GM21825 (cell line): ENCODE measurements around the gene CDH23.

ENCODE experiments used
- ATAC-seq: cut with Tn5 transposase; IDR thresholded peaks from one replicate; pipeline ENCODE4 v1.9.1; 2021; ENCODE audit warnings: mild to moderate bottlenecking, moderate library complexity; ENCODE audit not compliant: unreplicated experiment

The CDH23 gene

DNA sequence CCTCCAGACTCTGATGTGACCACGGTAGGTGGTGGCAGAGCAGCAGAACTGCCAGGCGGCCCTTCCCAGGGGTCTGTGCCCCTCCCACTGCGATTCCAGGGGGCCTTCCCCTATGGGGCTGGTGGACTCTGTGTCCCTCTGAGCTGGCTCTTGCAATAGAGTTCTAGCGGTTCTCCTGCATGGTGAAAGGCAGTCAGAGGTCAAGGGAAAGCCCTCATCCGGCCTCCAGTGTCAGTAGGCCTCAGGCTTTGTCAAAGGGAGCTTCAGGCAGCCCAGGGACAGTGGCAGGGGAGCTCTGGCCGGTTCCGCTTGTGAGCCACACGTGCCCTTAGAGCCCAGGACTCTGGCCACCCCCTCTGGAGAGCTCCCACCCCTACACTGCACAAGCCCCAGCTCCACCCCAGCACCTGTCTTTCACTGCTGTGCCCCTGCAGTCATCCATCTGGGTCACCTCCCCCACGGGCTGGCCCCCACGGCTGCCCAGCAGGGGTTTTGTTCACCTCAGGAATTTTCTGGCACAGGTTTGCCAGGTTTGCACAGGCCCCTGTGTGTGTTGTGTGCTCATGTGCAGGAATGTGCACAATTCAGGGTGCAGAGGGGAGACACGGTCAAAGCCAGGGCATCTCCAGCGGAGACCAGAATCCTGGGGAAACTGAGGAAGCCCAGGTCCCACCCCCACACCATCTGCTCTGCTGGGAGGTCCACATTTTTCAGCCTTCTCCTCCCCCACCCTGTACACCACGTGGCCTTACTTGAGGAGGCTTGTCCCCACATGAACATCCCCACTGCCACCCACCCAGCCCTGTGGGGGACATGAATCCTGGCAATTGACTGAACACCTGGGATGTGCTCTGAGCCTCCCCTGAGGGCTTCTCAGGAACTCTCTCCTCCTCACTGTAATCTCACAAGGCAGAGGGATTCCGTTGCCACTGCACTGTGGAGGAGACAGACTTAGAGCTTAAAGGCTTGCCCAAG is 299.1 kb downstream of the CDH23 start:
- no peak for ATAC-seq

DNA sequence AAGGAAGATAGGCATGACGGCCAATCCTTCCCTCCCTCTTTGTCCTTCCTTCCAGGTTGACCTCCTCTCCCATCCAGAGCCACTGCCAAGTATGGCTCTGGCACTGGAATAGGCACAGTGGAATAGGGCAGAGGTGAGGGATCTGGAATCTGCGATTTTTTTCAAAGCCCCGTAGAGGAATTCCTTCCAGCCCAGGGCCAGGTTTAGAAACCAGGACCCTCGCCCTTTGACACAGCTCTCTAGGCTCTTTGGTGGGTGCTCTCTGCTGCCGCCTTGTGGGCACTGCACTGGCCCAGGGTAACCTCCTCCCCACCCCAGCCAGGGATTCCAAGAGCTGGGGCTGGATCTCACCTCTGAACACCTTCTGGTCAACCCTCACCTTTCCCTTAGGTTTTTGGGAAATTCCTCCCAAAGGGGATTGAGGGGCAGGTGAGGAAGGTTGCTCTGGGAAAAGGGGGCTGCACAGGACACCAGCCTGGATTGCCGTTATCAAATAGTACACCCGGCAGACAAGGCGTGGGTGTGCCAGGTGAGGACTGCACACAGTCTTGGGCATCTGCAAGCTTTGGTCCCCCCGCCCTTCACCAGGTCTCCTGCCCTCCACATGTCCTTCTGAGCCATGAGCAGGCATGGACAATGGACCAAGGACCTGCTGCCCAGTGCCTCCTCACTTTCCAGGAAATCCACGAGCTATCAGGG is 300.1 kb downstream of the CDH23 start:
- ATAC-seq, result no peak

DNA sequence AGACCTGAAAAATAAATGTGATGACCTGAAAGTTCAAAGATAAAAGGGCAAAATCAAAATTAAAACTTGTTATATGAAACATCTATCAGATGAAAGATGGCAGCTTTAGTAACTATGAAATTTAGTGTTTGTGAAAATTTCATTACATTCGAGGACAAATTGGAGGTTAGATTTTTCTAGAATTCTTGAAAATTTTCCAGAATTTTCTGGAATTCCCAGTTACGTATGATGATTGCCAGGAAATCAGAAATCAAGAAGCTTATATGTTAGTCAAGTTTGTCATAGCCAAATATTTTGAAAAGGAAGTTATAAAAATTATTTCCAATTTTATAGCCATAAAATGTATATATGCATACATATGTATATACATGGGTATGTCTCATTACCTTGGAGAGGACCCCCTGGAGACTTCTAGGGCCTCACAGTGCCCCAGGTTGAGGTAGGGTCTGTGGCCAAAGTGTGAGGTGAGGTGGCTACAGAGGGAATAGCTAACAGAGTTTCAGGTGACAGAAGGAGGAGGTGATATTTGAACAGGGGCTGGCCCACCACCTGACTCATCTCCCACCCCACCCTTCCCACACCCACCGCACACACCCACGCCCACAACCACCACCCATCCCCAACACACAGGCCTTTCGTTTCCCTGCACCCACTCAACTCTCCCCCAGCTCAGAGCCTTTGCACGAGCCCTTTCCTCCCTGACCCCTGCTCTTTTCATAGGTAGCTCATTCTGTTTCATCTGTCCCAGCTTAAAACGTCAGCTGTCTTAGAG is 301.4 kb downstream of the CDH23 start:
- ATAC-seq, result no peak

DNA sequence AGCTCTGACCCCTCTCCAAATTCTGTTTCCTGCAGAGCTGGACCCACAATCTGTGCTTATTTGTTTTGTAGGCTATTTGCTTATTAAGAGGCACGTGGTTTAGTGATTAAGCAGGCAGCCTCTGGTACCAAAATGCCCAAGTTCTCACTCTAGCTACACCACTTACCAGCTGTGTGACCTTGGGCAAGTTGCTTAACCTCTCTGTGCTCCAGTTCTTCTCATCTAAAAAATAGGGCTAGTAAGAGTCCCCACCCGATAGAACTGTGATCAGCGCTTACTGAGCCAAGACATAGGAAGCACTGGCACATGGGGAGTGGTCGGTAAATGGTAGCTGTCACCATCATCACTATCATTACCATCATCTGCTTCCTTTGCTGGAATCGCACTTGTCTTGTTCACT is 302.0 kb downstream of the CDH23 start:
- ATAC-seq, result no peak

DNA sequence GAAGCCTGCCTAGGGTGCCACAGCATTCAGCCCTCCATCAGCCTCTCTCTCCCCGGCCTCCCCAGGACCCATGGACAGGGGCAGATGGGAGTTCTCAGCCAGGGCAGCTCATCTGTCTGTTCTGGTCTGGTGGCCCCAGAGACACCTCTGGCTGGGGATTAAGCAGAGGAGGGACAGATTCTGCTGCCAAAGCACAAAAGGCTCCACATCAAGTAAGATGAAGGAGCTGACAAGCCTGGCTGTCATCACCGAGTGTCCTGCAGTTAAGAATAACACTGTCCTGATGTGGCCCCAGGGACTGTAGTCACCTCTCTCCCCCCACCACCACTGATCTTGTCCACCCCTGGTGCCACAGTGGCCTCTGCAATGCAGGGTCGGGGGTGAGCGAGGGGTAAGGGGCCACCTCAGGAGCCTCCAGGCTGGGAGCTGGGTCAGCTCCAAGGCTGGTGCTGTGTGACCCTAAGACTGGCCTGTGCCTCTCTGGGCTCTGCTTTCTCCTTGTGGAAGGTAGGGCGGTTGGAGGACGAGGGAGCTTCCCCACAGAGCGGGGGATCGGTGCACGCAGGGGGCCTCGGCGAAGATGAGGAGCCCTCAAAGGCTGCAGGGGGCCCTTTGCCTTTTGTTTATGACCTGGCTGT is 304.1 kb downstream of the CDH23 start:
- no peak for ATAC-seq

DNA sequence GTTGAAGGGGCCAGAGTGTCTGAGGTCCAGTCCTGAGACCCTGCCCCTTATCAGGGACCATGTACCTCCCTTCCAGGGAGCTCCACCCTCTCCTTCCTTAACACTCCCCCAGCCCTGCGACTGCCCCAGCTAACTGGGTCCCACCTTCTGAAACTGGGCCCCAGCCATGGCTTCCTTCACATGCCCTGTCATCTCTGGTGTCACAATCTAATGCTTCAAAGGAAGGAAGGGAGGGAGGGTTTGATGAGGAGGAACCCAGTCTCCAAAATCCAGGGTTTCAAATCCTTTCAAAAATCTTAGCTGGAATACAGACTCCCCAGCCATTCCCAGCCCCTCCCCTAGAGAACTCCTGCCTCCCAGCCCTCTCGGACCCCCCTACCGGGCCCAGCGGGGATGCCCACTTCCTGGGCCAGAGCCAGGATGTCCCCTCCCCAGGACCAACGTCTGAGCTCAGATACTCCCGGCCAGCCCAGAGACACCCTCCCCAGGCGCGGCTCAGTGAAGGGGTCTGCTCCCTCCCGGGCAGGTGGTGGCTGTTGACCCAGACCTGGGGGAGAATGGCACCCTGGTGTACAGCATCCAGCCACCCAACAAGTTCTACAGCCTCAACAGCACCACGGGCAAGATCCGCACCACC is 304.9 kb downstream of the CDH23 start:
- no peak for ATAC-seq

DNA sequence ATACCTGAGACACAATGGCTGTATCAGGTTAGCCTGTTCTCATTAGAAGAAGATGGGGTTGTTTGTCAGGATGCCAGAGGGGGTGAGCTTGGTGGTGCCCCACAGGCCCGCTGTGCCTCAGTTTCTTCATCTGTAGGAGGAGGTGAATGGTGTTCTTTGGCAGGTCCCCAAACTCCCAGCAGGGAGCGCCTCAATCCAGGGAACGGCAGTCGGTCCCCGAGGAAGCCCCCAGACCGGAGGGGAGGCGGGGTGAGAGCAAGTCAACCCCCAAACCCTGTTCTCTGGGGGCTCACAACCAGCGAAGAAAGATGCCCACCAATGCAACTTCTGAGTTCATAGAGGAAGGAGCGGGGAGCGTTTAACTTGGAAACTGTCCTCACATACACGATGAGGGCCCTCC is 306.9 kb downstream of the CDH23 start:
- no peak for ATAC-seq

DNA sequence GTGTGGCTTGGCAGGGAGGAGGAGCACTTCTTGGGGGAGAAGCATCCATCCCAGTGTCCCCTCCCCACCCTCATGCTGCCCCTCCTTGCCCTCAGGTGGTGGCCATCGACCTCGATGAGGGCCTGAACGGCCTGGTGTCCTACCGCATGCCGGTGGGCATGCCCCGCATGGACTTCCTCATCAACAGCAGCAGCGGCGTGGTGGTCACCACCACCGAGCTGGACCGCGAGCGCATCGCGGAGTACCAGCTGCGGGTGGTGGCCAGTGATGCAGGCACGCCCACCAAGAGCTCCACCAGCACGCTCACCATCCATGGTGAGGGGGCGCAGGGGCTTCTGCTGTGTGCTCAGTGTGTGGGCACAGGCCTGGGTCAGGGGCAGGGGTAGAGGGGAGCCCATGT is 308.1 kb downstream of the CDH23 start:
- no peak for ATAC-seq

DNA sequence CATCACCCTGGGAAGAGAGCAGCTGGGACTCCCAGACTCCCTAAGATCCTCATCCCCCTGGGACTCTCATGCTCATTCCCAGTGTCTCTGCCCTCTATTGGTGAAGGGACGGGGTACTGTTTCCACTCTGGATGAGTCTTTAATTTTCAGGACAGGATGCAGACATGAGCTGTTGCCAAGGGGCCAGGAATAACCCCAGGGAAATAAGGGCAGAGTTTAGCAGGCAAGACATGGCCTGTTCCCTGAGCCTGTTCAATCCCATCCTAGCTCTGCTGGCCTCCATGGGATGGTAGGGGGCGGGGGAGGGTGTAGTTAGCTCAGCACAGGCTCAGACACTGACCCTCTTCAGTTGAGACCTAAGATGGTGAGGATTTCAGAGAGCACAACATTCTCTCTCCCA is 308.9 kb downstream of the CDH23 start:
- no peak for ATAC-seq

DNA sequence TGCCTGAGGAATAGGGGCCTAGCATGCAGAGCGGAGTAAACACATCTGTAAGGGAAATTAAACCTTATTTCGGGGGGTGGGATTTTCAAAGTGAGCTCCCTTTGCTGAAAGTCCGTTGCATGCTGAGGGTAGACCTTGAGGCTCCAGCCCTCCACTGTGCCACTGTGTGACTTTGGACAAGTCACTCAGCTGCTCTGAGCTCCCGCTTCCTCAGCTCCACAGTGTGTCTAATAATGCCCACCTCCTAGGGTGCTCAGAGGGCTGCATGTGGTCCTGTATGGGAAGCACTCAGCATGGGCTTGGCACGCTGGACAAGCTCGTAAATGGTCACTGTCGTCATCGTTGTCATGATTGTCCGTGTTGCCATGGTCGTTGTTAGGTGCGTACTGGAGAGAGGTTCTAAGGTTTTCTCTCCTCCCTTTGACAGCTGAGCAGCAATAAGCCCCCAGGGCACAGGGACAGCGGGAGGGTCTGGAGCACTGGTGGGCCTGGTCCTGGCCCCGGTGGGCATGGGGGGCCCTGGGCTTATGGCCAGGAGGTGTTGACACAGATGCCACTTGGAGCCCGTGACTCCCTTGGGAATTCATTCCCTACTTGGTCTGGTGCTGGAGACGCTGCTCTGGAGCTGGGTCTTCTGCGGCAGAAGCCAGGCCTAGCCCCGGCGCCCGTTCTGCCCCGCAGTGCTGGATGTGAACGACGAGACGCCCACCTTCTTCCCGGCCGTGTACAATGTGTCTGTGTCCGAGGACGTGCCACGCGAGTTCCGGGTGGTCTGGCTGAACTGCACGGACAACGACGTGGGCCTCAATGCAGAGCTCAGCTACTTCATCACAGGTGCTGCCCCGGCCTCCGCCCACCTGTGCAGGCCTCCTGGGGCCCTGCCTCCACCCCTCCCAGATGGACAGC is 309.7 kb downstream of the CDH23 start:
- ATAC-seq, result no peak

DNA sequence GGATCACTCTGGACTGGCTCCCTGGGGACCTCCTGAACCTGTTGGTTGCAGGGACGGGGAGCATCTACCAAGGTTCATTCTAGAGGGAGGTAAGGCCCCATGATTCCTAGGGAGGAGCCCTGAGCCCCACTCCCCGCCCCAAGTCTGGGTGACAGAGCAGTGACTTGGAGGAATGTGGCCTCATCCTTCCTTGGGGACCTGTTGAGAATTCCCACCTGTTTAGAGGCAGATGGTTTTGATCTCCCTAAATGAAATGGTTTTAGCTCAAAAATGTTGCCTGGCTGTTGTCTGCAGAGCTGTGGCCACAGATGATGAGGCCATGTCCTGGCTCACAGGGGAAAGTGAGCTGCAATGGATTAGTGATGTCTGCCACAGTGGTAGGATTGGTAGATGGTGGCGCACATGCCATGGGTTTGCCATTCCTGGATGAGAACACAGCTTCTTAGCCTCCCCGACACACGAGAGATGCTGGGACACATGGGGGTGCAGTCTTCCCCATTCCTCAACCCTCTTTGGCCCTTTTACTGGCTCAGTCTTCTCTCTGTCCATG is 310.6 kb downstream of the CDH23 start:
- ATAC-seq, result no peak

DNA sequence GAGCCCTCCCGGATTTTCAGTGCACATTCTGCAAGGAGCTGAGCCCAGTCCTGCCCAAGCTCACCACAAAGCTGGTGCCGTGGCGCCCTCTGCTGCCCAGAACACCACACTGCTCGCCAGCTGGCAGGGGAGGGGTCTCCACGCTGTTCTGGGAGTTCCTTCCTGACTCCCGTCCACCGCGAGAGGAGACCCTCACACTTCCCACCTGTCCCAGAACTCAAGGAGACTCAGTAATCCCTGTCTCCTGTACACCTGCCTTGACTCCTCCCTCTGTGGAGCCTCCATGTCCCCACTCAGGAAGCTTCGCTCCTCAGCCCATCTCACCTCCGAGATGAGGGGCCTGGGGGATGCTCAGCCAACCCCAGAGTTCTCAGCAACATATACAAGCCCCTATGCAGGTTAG is 311.6 kb downstream of the CDH23 start:
- ATAC-seq, result no peak

DNA sequence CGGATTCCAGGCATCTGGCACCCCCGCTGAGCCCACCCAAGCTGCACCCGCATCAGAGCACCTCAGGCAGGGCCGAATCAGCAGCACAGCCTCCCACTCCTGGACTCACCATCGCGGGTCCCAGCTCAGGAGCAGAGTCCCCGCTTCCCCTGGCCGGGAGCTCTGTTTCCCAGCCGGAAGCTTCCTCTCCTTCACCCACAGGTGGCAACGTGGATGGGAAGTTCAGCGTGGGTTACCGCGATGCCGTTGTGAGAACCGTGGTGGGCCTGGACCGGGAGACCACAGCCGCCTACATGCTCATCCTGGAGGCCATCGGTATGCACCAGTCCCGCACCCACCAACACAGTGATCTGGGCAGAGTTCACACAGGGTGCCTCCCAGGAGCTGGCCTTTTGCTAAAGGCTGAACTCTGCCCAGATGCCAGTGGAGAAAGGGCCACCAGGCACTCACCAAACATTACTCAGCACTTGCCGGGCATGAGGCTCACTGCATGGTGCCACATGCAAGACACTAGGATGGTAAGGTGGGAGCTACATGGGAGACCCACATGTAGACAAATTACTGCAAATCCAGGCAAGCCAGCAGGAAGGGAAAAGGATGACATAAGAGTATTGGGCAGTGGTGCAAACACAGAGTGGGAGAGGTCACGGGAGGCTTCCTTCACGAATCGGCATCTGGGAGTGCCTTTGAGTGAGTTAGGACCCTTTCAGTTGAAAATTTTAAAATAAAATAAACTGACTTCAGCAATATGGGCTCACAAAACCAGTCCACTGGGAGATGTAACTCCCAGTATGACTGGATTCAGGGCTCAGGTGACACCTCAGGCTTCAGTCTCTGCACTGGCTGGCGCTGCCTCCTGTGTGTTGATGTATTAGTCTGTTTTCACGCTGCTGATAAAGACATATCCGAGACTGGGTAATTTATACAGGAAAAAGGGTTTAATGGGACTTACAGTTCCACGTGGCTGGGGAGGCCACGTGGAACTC is 312.5 kb downstream of the CDH23 start:
- ATAC-seq, result no peak

DNA sequence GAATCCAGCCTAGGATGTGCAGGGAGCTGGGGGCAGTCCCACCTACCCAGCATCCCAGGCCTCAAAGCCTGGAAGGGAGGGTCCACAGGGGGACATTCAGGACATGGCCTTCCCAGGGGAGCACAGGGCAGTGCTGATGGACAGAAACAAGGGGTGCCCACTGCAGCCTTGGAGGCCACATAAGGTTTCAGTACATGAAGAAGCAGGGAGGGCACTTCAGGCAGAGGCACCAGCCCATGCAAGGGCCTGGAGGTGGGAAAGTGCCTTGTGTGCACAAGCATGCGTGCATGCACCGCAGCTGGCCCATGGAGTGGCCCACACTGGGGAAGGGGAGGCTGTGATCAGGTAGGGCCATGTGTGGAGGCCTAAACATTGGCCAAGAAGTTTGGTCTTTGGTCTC is 313.8 kb downstream of the CDH23 start:
- no peak for ATAC-seq

DNA sequence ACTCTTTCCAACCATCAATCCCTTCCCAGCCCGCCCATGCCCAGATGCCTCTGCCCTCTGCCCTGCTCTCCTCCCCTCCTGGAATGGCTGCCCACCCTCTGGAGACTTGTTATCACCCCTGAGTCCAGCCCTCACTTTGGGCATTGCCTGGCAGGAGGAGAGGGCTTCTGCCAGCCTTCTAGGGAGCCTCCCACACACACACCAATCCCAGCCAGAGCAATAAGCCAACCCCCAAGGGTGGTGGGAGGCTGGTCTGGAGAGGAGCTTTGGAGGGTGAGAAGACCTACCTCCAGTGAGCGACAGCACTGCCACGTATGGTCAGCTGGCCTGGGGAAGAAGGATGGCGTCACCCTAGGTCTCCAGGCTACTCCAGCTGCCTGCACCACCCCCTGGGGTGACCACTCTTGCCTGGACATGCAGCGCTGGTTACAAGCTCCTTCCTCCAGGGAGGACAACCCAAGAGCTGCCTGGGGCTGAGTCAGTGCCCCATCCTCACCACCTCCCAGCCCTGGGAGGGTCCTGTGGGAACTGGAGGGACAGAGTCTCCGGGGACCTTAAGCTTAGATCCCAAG is 314.4 kb downstream of the CDH23 start:
- no peak for ATAC-seq

DNA sequence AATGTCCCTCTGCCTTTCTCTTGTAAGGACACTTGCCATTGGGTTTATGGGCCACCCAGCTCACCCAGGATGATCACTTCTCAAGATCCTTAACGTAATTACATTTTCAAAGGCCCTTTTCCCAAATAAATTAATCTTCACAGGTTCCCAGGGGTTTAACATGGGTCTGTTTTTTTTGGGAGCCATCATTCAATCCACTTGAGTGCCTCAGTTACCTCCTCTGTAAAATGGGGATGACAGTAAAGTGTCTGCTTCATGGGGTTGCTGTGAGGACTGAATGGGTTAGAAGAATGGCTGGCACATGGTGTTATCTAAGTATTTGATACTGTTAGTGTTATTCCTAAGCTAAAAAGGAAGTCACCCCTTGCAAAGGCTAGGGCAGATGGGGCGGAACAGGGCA is 315.4 kb downstream of the CDH23 start:
- ATAC-seq, result no peak

DNA sequence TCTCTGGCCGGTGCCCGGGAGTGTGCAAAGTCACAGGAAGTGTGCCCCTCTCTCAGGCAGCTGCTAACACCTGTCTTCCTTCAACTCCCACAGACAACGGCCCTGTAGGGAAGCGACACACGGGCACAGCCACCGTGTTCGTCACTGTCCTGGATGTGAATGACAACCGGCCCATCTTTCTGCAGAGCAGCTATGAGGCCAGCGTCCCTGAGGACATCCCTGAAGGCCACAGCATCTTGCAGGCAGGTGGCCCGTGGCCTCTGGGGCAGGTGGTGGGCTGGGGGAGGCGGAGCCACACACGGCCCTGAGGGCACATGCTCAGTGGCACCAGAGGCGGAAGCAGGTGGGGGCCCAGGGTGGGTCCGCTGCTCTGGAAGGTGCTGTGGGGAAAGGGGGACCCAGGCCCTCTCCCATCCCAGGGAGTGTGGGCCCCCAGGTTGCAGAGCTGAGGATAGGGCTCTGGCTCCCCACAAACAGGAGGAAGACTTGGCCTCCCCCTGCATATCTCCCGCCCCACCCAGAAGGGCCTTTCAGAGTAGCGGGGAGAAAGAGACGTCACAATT is 315.9 kb downstream of the CDH23 start:
- no peak for ATAC-seq
